Kidney epithelial cell (primary cell): Measurements from ENCODE around the gene EFNA2. TPM values are rescaled to one million over a fixed set of nuclear protein-coding genes. Genes with fewer than 3 reads are reported as not detected.
"Not testable (repeated sequence)": the region's sequence is repeated elsewhere in the genome, so short reads cannot be mapped to it uniquely, and the experiment has no call there.

Experiments used
- DNase-seq: peaks from one replicate; pipeline ENCODE4 v3.0.0-alpha.2; 2010; ENCODE audit warnings: low read depth
- H3K27me3 ChIP-seq: 2 replicates; pipeline ENCODE4 v1.6.0; 2011; ENCODE audit warnings: low read length; ENCODE audit not compliant: control insufficient read depth, insufficient read depth
- H3K36me3 ChIP-seq: 2 replicates; pipeline ENCODE4 v1.5.1; 2011; ENCODE audit warnings: low read length; ENCODE audit not compliant: control insufficient read depth, insufficient read depth
- H3K4me3 ChIP-seq: 2 replicates; pipeline ENCODE4 v1.5.1; 2011; ENCODE audit warnings: low read depth, mild to moderate bottlenecking, control low read depth, low read length
- CTCF ChIP-seq: IDR thresholded peaks from 2 replicates; pipeline ENCODE4 v1.5.1; 2011; ENCODE audit warnings: mild to moderate bottlenecking, moderate library complexity, low read length, control low read depth, inconsistent platforms; ENCODE audit not compliant: insufficient read depth, poor library complexity, severe bottlenecking
- total RNA-seq: library from RNA; depleted of rRNA; stranded (reverse); fragments of >200 nt; gene quantifications from 2 replicates; pipeline ENCODE4 v1.2.3, GENCODE V29; 2015

The EFNA2 gene
- total RNA-seq, 1 donor from 2014 or later, result 5.3 TPM

DNA sequence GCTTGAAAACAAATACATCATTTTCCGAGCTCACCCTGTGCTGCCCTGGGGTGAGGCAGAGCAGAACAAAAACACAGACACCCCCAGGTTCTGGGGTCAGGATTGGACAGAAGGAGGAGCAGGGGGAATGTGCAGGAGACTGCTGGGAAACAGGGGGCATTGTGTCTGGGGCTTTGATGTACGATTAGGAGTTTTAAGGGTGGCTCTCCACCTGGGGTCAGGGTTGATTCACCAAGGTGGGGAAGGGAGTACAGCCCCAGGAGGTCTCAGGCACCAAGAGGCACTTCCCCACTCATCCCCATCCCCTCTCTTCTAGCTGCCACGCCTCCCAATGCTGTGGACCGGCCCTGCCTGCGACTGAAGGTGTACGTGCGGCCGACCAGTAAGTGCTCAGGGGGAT lies 12.6 kb downstream of the EFNA2 start:
- no peak for DNase-seq
- TF ChIP-seq CTCF, result no peak
- Histone ChIP-seq H3K27me3 (peaks cover 39% of the 10 kb centered on the region), H3K36me3 (no peaks in the 10 kb centered on the region), H3K4me3 (no peak overlapping the region)

GRCh38 chr19:1299801-1300200 lies 14.1 kb downstream of the EFNA2 start:
- H3K4me3 ChIP-seq, result no peak overlapping the region
- no peak for TF ChIP-seq CTCF
- peaks cover 29% of the 10 kb centered on the region for H3K27me3 ChIP-seq
- no peaks in the 10 kb centered on the region for H3K36me3 ChIP-seq
- no peak for DNase-seq

DNA sequence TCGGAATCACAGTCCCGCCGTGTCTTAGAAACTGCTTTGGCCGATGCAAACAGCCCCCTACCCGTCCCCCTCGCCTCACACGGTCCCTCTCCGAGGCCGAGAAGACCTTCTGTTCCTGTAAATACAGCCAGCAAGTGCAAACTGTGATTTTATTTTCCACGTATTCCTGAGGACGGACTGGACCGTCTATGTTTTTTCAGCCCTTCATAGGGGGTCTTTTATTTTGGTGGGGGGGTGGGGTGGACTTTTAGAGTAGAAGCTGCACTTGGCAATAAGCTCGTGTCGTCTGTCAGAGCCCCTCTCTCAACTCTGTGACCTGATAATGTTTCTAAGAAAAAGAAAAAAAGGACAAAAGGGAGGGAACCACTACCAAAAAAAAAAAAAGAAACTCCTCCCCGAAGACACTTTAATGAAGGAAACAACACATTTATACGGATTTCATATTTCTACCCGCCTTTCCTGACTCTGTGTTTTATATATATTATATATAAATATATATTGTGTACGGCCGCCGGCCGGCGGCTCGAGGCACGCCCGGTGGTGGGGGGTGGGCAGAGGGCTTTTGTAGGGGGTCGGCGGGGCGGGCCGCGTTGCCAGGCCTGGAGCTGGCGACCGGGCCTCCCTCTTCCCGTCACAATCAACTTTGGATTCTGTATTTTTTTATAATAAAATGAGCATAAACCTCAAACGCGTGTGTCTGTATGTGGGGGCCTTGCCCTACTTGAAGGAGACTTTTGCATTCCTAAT lies 15.2 kb downstream of the EFNA2 start:
- no peaks in the 10 kb centered on the region for H3K36me3 ChIP-seq
- TF ChIP-seq CTCF, result no peak
- no peak for DNase-seq
- H3K4me3 ChIP-seq, result no peak overlapping the region
- H3K27me3 ChIP-seq, result peaks cover 21% of the 10 kb centered on the region

GRCh38 chr19:1302533-1303239 lies 17.0 kb downstream of the EFNA2 start:
- no peak overlapping the region for H3K4me3 ChIP-seq
- H3K27me3 ChIP-seq, result peaks cover 16% of the 10 kb centered on the region
- no peak for DNase-seq
- no peaks in the 10 kb centered on the region for H3K36me3 ChIP-seq
- TF ChIP-seq CTCF, result no peak

DNA sequence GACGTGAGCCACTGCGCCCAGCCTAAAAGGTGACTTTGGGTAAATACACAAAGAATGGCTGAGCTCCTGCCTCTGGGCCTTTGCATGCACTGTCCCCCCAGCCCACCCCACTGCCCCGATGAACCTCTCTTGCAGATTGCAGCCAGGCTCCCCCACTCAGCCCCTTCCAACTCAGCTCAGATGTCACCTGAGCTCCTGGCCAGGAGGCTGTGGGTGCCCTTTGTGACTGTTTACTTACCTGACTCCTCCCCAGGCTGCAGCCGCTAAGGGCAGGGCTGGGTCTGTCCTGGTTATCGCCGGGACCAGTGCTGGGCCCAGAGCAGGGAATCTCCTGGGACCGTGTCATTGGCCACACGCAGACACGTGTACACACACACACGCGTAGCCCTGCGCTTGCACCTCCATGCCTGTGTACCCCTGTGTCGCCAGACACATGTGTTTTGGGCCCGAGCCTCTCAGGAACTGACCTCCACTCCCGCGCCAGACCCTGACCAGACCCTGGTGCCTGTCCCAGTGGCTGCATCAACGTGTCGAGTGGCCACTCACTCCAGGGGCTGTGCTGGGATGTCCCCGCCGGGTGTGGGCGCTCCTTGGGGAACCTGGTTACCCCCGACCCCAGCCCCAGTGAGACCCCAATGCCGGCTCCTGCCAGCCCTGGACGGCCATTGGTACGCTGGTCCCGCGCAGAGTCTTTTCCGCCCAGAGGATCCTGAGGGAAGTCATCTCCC lies 18.7 kb downstream of the EFNA2 start:
- Histone ChIP-seq H3K27me3 (peaks cover 16% of the 10 kb centered on the region), H3K4me3 (no peak overlapping the region), H3K36me3 (no peaks in the 10 kb centered on the region)
- DNase-seq, result no peak
- TF ChIP-seq CTCF, result no peak

- H3K4me3 ChIP-seq, H3K36me3 ChIP-seq, DNase-seq: not testable (repeated sequence)
Measured at GRCh38 chr19:1305354-1305753, 19.7 kb downstream of the EFNA2 start.

More at GRCh38 chr19:1305354-1305753, 19.7 kb downstream of the EFNA2 start:
- peaks cover 19% of the 10 kb centered on the region for H3K27me3 ChIP-seq
